ENCODE measurements around the gene CSTF1. TPM values are rescaled to one million over a fixed set of nuclear protein-coding genes. Genes with fewer than 3 reads are reported as not detected.

The CSTF1 gene
- total and polyA plus RNA-seq, 2 donors (not counting 3 experiments of a cell fraction or from before 2014, with no cell fraction given) = 39.6 to 49.3 TPM

DNA sequence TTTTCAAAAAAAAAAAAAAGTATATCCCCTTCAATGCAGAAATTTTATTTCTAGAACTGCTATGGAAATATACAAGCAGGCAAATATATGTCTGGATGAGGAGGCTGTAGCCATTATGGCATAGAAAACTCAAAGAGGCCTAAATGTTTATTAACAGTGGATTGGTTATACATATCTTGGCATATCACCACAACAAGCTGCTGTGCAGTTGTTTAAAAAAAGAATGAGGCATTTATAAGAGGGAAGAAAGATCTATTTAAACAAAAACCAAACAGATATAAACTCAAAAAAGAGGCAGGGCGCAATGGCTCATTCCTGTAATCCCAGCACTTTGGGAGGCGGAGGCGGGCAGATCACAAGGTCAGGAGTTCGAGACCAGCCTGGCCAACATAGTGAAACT is 45.8 kb downstream of the CSTF1 start:
- dilution Hi-C loops (cut with MboI; ENCODE audit: extremely low pct_ligation_motif_present, low sequenced_read_pairs) (no loop called here), intact Hi-C loops (cut with micrococcal nuclease) (no loop called here)
- no TSS peak for BruUV-seq (replicated peaks)
- Histone ChIP-seq H3K4me2 (ENCODE audit: insufficient read depth, low read length) (no peak overlapping the region), H3K27me3 (ENCODE audit: control insufficient read depth in 2 of 2, insufficient read depth in 2 of 2, low read length in 2 of 2) (peaks cover 12 to 16% of the 10 kb centered on the region in 2 experiments), H3K4me3 (replicated peaks in 1 of 3; ENCODE audit: insufficient read depth in 1 of 3, low read depth in 1 of 3, low read length in 3 of 3) (no peak overlapping the region), H4K20me1 (replicated peaks; ENCODE audit: control insufficient read depth, extremely low read depth, insufficient read depth, low read length) (no peaks in the 10 kb centered on the region), H3K27ac (ENCODE audit: insufficient read depth, low read depth, low read length) (no peak overlapping the region), H2AFZ (ENCODE audit: low read depth, low read length) (no peak overlapping the region), H3K4me1 (ENCODE audit: control insufficient read depth, extremely low read depth, insufficient read depth, low read length) (no peaks in the 10 kb centered on the region), H3K79me2 (ENCODE audit: control insufficient read depth, insufficient read depth, low read length) (no peaks in the 10 kb centered on the region), H3K9ac (replicated peaks; ENCODE audit: extremely low read depth, insufficient read depth, low read length) (no peak overlapping the region), H3K36me3 (ENCODE audit: control insufficient read depth in 2 of 2, extremely low read depth in 1 of 2, insufficient read depth in 2 of 2, low read length in 2 of 2) (no peaks in the 10 kb centered on the region), H3K9me1 (replicated peaks; ENCODE audit: control insufficient read depth, extremely low read depth, insufficient read depth, low read length) (no peaks in the 10 kb centered on the region), H3K9me3 (replicated peaks; ENCODE audit: control insufficient read depth, insufficient read depth, low read length) (no peaks in the 10 kb centered on the region)
- FAIRE-seq = no peak
- ChIA-PET POLR2A (no interaction called here), CTCF (interaction anchor here (1.3 kb wide), 2 partner anchors 11 to 27 kb away, joined by 3 read pairs; partner anchors contain the start of gene CASS4)
- TF ChIP-seq POLR2A (IDR thresholded peaks at IDR 0.05; ENCODE audit: low read depth, low read length) = no peak
- TF ChIP-seq CTCF (IDR thresholded peaks at IDR 0.05; ENCODE audit: extremely low read depth in 1 of 2, insufficient read depth in 1 of 2, low read depth in 1 of 2, low read length in 2 of 2) = no peak
- no peak for TF ChIP-seq MYC (IDR thresholded peaks at IDR 0.05; ENCODE audit: low read depth, low read length)
- TF ChIP-seq EZH2 (IDR thresholded peaks at IDR 0.05; ENCODE audit: borderline replicate concordance, low read depth, low read length, severe bottlenecking) = no peak
- TF ChIP-seq POLR2AphosphoS5 (IDR thresholded peaks at IDR 0.05; ENCODE audit: insufficient read depth, low read depth, low read length) = no peak
- TF ChIP-seq JUN (IDR thresholded peaks at IDR 0.05; ENCODE audit: borderline replicate concordance, insufficient read depth, insufficient read length, low read depth) = no peak
- no peak for TF ChIP-seq FOS (IDR thresholded peaks at IDR 0.05; ENCODE audit: borderline replicate concordance, insufficient read depth, low read length)
- DNase-seq (ENCODE audit: low read depth, low spot score) = no peak
